ENCODE data around the gene TFCP2L1.
A peak's percentile ranks its signal among the peaks of the same experiment; 100 is the strongest.
"Not testable (repeated sequence)": the region's sequence is repeated elsewhere in the genome, so short reads cannot be mapped to it uniquely, and the experiment has no call there.

The TFCP2L1 gene

DNA sequence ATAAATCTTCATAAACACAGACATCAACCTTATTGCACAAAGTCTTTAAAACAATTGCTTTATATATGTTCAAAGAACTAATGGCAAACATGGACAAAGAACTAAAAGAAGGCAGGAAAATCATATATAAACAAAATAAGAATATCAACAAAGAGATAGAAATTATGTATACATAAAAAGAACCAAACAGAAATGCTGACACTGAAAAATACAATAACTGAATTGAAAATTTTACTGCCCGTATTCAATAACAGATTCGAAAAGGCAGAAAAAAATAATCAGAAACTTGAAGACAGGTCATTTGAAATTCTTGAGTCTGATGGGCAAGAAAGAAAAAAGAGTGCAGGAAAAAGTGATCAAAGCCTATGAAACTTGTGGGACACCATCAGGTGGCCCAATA lies 22.0 kb upstream of the TFCP2L1 start:
- TF ChIP-seq, protein P1, sequence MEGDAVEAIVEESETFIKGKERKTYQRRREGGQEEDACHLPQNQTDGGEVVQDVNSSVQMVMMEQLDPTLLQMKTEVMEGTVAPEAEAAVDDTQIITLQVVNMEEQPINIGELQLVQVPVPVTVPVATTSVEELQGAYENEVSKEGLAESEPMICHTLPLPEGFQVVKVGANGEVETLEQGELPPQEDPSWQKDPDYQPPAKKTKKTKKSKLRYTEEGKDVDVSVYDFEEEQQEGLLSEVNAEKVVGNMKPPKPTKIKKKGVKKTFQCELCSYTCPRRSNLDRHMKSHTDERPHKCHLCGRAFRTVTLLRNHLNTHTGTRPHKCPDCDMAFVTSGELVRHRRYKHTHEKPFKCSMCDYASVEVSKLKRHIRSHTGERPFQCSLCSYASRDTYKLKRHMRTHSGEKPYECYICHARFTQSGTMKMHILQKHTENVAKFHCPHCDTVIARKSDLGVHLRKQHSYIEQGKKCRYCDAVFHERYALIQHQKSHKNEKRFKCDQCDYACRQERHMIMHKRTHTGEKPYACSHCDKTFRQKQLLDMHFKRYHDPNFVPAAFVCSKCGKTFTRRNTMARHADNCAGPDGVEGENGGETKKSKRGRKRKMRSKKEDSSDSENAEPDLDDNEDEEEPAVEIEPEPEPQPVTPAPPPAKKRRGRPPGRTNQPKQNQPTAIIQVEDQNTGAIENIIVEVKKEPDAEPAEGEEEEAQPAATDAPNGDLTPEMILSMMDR (conservative IDR thresholded peaks at IDR 0.05; ENCODE audit: control insufficient read depth, insufficient read depth, low read depth, low read length): no peak

DNA sequence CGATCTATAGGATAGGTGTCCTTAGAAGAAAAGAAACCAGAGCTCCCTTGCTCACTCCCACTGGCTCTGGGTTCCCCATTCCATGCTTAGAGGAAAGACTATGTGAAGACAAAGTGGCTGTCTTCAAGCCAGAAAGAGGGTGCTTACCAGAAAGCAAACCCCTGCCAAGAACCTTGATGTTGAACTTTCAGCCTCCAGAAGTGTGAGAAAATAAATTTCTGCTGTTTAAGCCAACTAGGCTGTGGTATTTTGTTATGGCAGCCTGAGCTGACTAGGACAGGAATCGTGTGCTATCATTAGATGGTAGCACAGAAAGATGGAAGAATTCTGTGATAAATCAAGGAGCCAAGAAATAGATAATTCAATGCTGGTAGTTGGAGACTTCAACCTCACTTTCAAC lies 19.9 kb upstream of the TFCP2L1 start:
- TF ChIP-seq, protein P1 (conservative IDR thresholded peaks at IDR 0.05; ENCODE audit: control insufficient read depth, insufficient read depth, low read depth, low read length): no peak
- no peak for DNase-seq (ENCODE audit: low read depth)
- H3K4me3 ChIP-seq (ENCODE audit: control insufficient read depth, low read depth, low read length): no peak overlapping the region

More for the DNA sequence above, 22.0 kb upstream of the TFCP2L1 start:
- no peak for DNase-seq (ENCODE audit: low read depth)
- H3K4me3 ChIP-seq (ENCODE audit: control insufficient read depth, low read depth, low read length): no peak overlapping the region

DNA sequence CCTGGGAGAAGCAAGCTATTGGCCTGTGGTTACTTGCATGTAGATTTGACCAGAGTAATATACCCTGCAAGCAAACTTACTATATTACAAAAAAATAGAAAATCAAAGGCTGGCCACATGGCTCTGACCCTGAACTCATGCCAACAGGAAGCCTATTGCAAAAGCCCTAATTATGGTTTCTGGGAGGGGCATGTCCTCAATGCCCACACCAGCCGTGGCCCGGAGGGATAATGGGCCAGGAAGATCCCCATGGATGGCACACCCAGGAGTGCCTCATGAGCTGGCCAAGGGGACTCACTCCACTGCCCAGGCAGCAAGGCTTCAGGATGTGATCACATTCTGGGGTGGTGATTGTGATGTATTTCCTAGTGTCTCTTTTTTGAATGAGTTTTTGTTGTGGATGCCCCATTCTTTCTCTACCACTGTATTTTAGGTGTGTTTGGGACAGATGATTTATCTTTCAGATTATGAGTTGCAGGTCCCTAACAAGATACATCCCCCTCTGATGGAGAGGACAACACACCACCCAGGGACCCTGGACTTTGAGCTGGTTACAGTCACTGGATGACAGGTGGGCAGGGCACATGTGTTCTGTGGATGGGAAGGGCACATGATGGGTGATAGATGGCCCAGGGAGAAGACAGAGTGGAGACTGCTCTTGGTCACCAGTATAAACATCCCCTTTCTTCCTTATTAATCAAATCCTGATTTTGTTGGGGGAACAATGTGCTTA lies 18.7 kb upstream of the TFCP2L1 start:
- no peak overlapping the region for H3K4me3 ChIP-seq (ENCODE audit: control insufficient read depth, low read depth, low read length)
- TF ChIP-seq, protein P1 (conservative IDR thresholded peaks at IDR 0.05; ENCODE audit: control insufficient read depth, insufficient read depth, low read depth, low read length): no peak
- no peak for DNase-seq (ENCODE audit: low read depth)

DNA sequence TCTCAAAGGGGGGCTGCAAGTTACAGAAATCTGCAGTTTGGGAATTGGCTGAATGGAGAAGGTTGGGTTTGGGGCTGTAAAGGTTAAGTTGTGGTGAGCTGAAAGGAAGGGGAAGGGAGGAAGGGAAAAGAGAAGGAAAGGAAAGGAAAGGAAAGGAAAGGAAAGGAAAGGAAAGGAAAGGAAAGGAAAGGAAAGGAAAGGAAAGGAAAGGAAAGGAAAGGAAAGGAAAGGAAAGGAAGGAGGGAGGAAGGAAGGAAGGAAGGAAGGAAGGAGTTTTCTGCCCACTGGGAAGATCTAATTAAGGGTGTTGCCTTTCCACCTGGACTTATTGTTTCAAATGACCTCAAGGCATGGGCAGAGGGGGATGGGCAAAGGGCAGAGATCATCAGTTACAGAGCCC lies 16.2 kb upstream of the TFCP2L1 start:
- not testable (repeated sequence) for H3K4me3 ChIP-seq (ENCODE audit: control insufficient read depth, low read depth, low read length); DNase-seq (ENCODE audit: low read depth)

DNA sequence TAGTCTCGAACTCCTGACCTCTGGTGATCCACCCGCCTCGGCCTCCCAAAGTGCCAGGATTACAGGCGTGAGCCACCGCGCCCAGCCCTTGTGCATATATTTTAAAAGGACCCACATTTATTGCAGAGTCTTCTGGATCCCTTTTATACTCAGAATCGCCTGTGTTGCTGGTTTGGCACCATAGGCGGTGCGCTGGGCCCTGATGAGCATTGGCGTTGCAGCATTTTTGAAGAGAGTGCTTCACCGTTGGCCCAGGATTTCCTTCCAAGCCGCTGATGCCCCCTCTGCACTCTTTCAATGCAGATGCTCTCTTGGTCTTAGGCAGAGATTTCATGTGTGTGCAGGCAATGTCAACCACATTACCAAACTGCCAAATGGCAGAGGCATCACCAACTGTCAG lies 13.5 kb upstream of the TFCP2L1 start:
- no peak overlapping the region for H3K4me3 ChIP-seq (ENCODE audit: control insufficient read depth, low read depth, low read length)
- TF ChIP-seq, protein P1 (conservative IDR thresholded peaks at IDR 0.05; ENCODE audit: control insufficient read depth, insufficient read depth, low read depth, low read length): no peak
- DNase-seq (ENCODE audit: low read depth): no peak

DNA sequence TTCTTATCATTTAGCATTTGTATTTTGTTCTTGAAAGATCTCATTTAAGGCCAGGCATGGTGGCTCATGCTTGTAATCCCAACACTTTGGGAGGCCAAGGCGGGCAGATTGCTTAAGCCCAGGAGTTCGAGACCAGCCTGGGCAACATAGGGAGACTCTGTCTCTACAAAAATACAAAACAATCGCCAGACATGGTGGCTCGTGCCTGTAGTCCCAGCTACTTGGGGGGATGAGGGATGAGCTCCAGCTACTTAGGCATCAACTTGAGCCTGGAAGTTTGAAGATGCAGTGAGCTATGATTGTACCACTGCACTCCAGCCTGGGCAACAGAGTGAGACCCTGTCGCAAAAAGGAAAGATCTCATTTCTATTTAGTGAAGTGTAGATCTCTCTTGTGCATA lies 12.9 kb upstream of the TFCP2L1 start:
- not testable (repeated sequence) for H3K4me3 ChIP-seq (ENCODE audit: control insufficient read depth, low read depth, low read length); DNase-seq (ENCODE audit: low read depth)

DNA sequence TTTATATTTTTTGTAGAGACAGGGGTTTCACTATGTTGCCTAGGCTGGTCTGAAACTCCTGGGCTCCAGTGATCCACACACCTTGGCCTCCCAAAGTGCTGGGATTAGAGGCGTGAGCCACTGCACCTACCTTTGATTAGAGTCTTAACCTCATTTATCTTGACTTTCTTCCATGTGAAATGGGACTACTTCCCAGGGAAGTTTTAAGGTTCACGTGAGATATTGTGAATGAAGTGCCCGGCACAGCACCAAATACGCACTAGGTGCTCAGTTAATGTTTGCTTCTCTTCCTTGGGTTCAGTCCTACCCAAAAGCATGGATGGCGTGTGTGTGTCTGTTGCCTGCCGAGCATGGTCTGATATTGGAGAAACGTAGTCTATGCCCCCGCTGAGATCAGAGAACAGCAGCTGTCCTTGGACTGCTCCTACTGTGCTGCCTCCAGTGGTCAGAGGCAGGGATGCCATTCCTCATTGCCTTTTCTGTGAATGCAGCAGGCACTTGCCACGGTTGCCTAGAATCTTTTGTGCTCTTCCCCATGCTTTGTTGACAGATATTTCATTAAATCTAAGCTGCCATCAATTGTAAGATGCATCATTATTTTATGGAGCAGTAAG lies 12.3 kb upstream of the TFCP2L1 start:
- TF ChIP-seq, protein P1 (conservative IDR thresholded peaks at IDR 0.05; ENCODE audit: control insufficient read depth, insufficient read depth, low read depth, low read length): peak; percentile 78
- DNase-seq (ENCODE audit: low read depth): peak; percentile 22

More for the DNA sequence above, 12.3 kb upstream of the TFCP2L1 start:
- no peak overlapping the region for H3K4me3 ChIP-seq (ENCODE audit: control insufficient read depth, low read depth, low read length)

Data from fibroblast of mammary gland (primary cell).